CD4-positive, alpha-beta T cell treated with Interleukin-1 beta for 1 hour (primary cell): ENCODE measurements around the gene ZC3HAV1.
"Not testable (repeated sequence)": the region's sequence is repeated elsewhere in the genome, so short reads cannot be mapped to it uniquely, and the experiment has no call there.

ENCODE experiments used
- DNase-seq, 2 donors: peaks; one replicate each; pipeline ENCODE4 v3.0.0-alpha.2; 2020 to 2022

ZC3HAV1 gene

DNA sequence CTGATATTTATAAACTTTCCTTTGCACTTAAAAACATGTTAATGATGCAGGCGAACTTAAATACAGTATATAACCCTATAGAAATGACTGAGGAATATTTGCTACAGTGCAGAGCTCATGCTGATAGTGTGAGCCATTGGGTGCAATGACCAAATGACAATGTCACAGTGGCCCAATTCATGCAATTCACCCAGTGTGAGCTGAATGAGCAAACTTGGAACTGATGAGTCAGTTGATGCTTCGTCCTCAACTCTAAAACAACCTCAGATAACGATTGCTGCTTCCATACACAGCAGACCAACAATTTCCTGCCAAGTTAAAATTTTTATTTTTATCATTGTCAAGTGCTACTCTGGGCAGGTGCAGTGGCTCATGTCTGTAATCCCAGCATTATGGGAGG, 61.5 kb downstream of the ZC3HAV1 start:
- DNase-seq, result no peak

DNA sequence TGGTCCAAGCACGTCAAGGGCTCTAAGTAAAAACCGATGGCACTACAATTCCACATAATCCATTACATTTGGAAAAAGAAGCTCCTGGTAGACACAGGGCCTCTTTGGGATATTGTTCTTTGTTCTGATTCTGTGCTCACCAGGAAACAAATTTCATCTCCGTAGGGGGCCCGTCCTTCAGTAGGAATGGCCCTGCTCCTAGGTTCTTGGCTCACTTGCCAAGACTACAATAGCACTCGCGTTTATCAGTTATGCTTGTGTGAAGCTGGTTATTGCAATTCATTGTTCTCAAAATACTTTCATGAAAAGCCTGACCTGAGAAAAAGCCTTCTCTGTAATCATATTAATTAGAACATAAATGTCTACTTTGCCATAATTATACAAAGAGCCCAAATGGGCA, 63.4 kb downstream of the ZC3HAV1 start:
- DNase-seq, result no peak

DNA sequence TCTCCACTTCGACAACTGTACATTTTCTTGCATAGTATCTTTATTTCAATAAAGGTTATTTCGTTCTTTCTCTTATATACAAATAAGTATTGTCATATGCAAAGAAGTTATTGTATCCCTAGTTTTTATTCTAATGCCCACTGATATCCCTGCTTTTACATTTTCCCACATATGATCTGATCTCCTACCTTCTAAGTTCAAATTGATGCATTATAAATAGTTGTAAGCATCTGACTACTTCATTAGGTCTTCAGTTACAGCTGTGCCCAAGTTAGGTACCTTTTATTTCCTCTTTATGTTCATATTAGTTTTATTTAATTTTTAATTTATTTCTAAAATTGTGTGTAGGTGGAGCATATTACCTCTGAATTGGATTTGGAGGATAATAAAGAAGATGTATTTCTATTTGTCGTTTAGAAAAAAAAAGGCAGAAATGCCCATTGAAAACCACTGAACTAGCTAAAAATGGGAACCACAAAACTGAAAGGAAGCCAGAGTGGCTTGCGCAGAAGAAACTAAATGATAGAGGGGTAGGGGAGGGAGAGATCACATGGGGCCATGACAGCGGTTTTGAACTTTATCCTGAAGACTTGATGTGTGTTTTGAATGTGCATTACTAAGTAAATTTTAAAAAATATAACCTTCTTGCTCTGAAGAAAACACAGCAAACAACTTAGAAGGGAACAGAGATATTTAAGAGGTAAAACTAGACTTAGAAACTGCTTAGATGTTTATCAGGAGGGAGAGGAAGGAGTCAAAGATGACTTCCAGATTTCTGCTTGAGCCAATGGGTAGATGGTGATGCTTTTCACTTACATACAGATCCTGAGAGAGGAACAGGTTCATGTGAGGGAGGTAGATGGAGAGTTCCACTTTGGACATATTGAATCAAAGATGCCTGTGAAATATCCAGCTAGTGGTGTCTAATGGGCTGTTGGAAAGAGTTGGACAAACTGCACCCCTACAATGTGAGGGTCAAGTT, 64.4 kb downstream of the ZC3HAV1 start:
- peak in 1 of 2 donors; percentile 34 for DNase-seq

DNA sequence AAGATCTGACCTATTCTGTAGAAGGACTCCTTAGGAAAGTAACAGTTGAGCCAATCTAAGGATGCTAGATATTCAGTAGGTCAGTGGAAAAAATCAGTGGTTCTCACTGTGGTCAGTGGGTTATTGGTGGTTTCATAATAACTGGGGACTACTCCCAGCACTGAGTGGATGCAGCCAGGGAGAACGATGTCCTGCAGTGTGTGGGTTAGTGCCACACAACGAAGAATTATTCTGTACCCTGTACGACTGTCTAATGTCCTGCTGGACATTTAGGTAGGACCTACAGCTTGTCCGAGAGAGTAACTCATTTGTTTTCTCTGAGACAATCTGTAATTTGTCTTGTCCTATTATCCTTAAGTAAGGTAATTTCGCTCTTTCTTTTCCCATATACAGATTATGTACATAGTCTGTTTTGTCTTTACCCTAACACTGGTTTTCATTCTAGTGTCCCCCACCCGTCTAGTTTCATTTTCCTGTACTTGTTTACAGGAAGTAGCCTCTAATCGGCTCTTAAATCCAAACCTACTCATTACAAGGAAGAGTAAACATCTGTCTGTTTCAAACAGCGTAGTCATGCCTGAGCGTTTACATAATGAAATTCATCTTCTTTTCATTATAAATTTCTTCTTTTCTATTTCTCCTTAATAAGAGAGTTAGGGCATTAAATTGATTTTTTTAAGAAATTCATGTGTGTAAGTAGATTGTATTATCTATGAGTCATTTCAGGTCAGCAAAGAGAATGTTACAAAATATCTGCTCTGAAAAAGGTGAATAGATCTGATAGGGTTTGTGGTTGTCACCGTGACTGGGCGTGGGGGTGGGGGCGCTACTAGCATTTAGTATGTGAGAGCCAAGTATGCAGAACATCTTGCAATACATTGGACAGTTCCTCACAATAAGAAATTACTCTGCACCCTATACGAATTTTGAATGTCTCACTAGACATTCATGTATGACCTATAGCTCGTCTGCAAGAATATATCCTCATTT, 65.4 kb downstream of the ZC3HAV1 start:
- DNase-seq, result peak; percentile 56 to 68

DNA sequence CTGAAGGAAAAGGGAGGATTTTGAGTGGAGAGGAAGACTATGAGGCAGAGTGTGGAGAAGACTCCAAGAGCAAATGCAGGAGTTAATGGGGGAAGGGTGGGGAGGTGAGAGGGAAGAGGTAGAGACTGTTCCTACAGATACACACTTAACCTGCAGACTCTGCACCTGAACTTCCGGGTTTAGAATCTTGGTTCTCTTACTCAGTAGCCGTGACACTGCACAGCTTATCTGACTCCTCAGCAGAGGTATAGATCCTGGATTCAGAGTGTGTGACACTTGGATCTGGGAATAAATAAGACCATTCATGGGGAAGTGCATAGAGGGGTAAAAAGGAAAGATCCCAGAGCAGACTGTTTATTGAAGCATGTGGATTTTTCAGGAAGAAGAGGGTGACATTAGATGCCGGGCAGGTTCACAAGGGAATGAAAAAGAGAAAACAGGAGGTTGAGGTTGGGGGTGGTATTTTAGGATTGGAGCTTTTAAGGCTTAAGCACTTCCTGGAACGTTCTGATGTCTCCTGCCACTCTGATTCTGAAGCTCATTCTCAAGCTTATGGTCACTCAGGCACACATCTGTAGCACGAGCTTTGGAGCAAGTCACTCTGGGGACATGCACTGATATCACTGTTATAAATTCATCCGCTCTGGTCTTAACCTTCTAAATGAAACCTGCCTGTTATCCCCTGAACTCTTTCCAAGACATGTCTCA, 68.0 kb downstream of the ZC3HAV1 start:
- no peak for DNase-seq

DNA sequence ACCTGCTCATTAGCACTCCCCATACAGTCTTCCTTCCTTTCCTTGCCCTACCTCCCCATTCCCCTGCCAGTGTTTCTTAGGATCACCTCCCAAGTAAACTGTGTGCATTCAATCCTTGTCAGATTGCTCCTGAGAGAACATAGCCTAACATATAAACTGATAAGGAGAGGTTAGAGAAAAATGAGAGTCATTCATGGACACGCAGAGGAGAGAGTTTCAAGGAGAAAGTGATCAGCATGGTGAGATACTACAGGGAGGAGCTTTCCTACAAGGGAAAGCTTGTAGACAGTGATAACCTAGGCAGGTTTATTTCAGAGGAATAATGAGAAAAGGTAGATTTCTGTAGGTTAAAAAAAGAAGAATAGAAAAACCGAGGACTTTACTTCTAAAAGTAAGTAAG, 70.8 kb downstream of the ZC3HAV1 start:
- no peak for DNase-seq

DNA sequence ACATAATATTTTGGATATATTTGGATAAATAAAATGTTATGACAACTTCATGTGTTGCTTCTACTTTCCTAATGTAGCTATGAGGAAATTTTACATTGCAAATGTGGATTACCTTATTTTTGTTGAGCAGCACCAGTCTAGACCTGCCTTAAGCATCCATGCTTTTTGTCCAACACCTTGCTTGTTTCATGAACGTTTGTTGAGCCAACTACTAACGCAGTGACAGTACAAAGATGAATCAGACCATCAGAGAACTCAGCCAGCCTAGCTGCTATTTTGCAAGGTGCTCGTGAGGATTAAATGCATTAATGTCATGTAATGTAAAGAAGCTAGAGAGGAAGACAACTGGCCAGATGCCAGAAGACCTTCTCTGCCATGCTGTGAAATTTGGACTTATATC, 72.6 kb downstream of the ZC3HAV1 start:
- DNase-seq, result no peak

DNA sequence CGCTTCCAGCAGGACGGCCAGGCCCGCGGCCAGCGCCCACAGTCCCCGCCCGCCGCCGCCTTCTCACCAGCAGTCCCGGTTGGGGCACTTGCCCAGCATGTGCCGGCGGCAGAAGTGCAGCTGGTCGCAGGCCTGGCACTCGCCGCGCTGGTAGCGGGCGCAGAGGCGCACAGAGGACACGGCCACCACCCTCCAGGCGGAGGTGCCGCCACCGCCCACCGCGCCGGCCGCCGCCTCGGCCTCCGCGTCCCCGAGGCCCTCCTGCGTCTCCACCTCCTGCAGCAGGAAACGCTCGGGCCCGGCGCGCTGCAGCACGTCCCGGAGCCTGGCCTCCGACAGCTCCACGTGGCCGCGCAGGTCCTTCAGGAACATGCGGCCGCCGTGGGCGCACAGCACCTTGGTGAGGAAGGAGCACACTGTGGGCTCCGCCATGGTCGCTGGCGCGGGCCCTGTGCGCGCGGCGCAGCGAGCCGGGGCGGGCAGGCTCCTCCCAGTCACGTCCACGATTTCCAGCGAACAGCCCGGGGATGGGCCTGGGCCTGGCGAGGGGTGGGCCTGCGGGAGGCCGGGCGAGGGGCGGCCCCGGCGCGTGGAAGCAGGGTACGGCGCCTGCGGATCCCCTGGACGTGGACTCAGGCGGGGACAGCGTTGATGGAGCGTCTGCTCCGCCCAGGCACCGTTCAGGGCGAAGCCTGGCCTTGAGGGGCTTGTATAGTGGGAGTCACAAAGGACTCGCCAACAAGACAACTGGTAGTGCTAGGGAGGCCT, 73.8 kb downstream of the ZC3HAV1 start, which contains the start of gene ZC3HAV1L:
ZC3HAV1L (minus strand) TSS at position 457 of the 768 bp plus-strand sequence; CDS start at position 432, 25 bp downstream.
- DNase-seq, result no peak

DNA sequence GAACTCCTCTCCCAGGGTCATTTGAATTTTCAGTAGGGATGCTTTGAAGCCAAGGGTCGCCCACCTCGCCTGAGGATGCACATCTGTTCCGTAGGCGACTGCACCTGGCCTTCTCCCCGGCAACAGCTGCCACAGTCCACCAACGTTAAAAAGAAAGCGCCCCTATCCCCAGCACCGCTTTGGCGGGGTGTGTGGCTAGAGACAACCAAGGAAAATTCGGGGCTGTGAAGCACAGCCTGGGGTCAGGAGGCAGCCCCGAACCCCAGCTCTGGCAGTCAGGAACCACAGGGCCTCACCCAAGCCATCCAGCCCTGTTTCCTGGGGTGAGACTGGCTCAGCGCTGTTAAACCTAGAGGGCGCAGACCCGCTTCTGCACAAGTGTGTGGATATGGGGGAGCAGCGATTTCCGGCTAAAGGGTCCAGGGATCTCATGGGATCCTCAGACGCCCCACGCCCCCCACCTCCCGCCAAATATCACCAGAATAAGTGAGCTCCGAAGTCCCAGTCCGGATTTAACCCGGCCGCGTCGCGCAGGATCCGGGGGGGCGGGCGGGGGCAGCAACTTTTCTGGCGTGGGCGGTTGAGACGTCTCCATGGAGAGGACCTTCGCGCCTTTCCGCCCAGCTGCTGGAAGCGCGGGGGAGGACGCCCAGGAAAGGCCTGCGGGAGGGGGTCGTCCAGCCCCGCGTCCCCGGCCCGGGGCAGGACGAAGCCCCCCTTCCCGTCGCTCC, 74.5 kb downstream of the ZC3HAV1 start:
- no peak for DNase-seq

DNA sequence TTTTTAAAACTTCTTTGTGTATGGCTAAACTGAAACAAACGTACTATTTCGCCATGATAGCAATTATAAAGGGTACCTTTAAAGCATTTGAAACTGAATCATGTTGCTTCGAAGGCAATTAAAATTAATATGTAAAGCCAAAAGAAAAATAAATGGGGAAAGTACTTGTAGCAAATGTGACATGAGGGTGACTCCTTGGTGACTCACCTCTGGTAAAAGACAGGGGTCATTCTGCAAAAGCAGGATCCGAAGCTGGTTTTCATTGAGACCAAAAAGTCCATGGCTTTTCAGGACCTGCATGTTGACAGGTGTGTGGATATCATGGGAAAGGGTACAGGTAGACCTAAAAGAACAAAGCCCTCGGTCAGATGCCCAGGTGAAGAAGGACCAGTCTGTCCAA, 75.2 kb downstream of the ZC3HAV1 start:
- DNase-seq, result no peak

DNA sequence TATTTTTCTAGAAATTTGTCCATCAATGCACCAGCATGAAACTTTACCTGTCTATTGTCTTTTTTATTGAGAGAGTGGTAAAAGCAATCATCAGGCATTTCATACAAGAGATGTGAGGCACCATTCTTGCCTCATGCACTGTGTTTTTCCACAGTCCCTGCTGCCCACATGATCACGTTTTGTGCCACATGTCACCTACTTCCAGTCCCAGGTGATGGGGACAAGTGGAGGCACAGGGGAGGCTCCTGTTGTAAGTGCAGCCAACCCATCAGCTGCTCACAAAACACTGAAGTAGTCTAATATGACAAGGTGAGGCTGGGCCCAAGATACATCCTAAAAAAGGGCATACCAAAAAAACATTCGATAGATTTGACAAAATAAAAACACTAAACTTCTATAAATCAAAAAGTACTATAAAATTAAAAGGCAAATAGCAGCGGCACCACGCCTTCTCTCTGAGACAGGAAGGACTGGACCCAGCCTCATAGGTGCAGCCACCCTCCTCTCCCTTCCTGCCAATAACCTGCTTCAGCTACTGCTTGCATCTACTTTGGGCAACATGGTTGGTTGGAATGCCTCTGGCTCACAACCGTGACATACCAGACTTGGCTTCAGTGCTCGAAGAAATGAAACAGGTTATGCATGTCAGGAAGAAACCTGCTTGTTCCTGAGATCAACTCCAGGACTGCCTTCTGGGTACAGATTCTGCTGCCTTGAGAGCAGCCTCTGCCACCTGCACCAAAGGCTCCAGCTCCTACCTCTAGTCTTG, 76.0 kb downstream of the ZC3HAV1 start:
- no peak for DNase-seq

DNA sequence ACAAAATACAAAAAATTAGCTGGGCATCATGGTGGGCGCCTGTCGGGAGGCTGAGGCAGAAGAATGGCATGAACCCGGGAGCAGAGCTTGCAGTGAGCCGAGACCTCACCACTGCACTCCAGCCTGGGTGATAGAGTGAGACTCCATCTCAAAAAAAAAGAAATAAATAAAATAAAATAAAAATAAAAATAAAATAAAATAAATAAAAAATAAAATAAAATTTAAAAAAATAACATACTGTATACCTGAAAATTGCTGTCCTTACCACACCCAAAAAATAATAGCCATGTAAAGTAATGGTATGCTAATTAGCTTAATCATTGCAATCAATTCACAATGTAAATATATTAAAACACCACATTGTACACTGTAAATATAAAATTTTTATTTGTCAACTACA, 77.0 kb downstream of the ZC3HAV1 start:
- no peak for DNase-seq

DNA sequence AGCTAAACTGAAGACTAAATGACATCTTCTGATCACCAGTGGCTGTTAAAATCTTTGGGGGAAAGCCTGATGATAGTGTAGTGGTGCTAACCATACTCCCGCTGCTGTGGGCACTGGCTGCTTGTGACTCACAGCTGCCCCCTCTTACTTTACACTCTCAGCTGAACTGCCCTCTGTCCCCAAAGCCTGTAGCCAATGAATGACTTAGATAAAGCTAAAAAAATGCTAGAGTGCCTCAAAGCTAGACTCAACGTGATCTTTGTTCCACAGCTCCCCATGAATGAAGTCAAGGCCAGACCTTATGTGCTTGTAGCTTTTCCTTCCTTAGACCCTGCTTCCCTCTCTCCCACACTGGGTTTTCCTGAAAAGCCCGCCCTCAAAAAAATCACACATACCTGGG, 80.2 kb downstream of the ZC3HAV1 start:
- DNase-seq, result no peak

DNA sequence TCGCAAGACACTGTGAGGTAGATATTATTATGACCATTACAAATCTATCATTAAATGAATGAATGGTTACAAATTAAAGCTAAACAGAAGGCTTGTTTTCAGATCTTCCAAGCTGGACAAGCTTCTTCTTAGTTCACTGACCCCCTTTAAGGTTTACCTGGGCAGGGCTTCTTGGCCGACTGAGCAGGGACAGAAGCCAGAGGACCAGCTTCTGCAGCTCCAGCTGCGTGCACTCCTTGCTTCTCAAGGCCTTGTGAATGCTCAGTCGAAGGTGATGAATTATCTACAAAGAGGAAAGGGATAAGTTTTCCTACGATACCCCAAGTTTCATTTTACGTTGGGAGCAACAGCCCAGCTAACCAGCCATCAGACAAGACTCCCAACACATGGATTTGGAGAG, 83.0 kb downstream of the ZC3HAV1 start:
- DNase-seq, result no peak

DNA sequence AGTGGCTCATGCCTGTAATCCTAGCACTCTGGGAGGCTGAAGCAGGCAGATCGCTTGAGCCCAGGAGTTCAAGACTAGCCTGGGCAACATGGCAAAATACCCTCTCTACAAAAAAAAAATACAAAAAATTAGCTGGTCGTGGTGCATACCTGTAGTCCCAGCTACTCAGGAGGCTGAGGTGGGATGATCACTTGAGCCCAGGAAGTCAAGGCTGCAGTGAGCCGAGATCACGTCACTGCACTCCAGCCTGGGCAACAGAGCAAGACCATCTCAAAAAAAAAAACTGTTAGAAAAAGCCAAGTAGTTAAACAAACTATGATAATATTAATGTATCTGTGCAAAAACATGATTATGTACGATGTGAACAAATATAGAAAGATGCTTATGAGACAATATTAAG, 83.7 kb downstream of the ZC3HAV1 start:
- DNase-seq, result not testable (repeated sequence)

DNA sequence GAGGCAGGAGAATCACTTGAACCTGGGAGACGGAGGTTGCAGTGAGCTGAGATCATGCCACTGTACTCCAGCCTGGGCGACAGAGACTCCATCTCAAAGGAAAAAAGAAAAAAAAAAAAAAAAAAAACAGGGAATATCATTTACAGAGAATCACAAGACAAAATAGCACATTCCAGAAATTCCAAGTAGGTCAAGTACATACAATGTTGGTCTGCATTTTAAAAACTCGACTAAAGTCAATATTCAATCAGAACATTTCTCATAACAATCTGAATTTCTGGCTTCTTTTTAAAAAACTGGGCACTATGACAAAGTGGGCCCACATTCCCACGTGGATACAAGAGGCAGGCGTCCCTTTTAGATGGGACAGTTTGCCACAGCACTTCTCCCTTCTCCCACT, 86.4 kb downstream of the ZC3HAV1 start:
- DNase-seq, result no peak

DNA sequence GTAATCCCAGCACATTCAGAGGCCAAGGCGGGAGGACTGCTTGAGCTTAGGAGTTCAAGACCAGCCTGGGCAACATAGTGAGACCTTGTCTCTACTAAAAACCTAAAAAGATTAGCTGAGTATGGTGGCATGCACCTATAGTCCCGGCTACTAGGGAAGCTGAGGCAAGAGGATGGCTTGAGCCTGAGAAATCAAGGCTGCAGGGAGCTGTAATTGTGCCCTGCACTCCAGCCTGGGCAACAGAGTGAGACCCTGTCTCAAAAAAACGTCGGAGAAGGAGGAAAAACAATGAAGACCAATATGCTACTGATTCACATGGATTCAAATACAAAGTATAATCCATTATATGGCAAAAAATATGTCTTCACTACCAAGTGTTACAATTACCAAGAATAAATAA, 87.2 kb downstream of the ZC3HAV1 start:
- DNase-seq, result no peak

DNA sequence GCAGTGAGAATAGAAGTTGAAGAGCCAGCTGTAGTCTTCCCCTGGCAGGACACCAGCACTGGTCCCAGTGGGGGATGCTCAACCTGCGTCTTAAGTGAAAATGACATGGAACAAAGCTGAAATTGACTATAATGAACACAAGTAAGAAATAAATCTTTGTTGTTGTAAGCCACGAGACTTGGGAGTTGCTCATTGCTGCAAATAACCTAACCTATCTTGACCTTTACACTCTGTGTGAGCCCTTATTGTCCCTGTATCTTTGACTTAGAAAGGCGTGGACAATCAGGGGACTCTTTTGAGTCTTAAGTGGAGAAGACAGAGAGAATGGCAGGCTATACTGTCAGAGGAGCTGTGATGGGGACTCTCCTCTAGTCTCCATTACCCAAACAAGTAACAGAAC, 90.6 kb downstream of the ZC3HAV1 start:
- DNase-seq, result no peak

DNA sequence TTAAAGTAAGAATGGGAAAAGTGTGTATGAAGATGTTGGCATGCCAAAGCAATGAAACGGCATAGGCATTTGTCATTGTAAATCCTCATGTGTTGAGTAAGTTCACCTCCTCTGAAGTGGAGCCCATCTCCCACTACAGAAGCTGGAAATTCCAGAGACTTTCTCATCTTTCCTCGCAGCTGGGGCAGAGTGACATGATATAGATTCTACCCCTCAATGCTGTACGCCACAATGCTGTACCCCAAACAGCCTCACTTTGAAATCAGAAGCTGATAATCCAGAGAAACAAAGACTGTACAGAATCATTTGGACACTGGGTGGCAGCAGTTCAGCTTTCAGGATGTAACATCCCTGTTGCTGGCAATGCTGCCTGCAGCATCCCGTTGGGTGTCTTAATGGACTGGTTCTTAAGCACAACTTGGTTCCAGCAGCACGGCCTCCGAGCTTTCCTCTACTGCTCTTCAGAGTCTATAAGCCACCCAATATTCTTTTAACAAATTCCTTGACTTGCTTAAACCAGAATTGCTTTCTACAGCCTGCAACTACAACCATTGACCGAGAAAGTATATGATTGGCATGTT, 92.5 kb downstream of the ZC3HAV1 start:
- peak; percentile 59 to 73 for DNase-seq

DNA sequence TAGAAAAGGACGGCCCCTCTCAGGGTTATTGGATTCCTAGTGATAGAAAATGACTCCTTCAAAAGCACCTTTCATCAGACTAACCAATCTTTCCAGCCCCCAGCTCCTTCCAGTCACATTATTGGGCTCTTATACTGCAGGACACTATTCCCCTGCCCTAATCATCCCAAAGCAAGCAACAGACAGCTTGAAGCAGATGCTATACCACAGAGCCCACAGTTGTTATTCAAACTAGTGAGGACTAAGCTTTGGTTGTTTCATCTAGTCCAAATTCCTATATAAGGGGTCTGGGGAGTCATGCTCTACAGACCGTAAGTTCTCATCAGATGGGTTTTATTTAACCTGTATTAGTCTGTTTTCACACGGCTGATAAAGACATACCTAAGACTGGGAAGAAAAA, 98.1 kb downstream of the ZC3HAV1 start:
- DNase-seq, result no peak
